Measurements from ENCODE around the gene PCDHA3.
A peak's percentile ranks its signal among the peaks of the same experiment; 100 is the strongest.
"Not testable (repeated sequence)": the region's sequence is repeated elsewhere in the genome, so short reads cannot be mapped to it uniquely, and the experiment has no call there.

Gene PCDHA3

GRCh38 chr5:140791089-140791488, 9.8 kb upstream of the PCDHA3 start:
- TF ChIP-seq, protein P1, sequence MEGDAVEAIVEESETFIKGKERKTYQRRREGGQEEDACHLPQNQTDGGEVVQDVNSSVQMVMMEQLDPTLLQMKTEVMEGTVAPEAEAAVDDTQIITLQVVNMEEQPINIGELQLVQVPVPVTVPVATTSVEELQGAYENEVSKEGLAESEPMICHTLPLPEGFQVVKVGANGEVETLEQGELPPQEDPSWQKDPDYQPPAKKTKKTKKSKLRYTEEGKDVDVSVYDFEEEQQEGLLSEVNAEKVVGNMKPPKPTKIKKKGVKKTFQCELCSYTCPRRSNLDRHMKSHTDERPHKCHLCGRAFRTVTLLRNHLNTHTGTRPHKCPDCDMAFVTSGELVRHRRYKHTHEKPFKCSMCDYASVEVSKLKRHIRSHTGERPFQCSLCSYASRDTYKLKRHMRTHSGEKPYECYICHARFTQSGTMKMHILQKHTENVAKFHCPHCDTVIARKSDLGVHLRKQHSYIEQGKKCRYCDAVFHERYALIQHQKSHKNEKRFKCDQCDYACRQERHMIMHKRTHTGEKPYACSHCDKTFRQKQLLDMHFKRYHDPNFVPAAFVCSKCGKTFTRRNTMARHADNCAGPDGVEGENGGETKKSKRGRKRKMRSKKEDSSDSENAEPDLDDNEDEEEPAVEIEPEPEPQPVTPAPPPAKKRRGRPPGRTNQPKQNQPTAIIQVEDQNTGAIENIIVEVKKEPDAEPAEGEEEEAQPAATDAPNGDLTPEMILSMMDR (IDR thresholded peaks at IDR 0.05; ENCODE audit: low read depth, low read length) = no peak
- no peak overlapping the region for H3K4me3 ChIP-seq (ENCODE audit: low read depth, low read length)

DNA sequence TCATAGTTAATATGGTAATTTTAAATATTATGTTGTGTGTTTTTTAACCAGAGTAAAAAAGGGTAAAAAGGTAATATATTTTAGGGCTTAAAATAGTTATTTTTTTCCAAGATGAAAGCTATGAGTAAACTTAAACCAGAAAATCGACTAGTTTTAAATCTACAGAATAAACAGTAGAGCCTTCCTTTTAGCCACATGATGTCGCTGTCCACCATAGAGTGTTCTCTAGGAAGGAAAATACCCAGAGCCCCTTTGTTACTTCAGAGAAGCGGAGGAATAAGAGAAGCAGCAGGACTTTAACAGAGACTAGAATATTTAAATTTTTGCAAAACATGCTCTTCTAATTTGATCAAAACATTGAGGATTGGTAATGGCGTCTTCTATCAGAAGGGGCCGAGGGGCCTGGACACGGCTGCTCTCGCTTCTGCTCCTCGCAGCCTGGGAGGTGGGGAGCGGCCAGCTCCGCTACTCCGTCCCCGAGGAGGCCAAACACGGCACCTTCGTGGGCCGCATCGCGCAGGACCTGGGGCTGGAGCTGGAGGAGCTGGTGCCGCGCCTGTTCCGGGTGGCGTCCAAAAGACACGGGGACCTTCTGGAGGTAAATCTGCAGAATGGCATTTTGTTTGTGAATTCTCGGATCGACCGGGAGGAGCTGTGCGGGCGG, 6.1 kb upstream of the PCDHA3 start, which contains the start of gene PCDHA2:
PCDHA2 (plus strand) TSS at position 258 of the 664 bp plus-strand sequence.
- TF ChIP-seq, protein P1 (IDR thresholded peaks at IDR 0.05; ENCODE audit: low read depth, low read length) = no peak
- peak within 1 kb of the TSS; percentile 32 for H3K4me3 ChIP-seq (ENCODE audit: low read depth, low read length)

DNA sequence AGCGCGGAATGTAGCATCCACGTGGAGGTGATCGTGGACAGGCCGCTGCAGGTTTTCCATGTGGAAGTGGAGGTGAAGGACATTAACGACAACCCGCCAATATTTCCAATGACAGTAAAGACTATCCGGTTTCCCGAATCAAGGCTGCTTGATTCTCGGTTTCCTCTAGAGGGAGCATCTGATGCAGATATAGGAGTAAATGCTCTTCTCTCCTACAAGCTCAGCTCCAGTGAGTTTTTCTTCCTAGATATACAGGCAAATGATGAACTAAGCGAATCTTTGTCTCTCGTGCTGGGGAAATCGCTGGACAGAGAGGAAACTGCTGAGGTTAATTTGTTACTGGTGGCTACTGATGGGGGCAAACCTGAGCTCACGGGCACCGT, 5.6 kb upstream of the PCDHA3 start:
- H3K4me3 ChIP-seq (ENCODE audit: low read depth, low read length) = peak overlapping the region; percentile 32
- TF ChIP-seq, protein P1 (IDR thresholded peaks at IDR 0.05; ENCODE audit: low read depth, low read length) = no peak

GRCh38 chr5:140796072-140796717, 4.7 kb upstream of the PCDHA3 start:
- H3K4me3 ChIP-seq (ENCODE audit: low read depth, low read length) = not testable (repeated sequence)

- H3K4me3 ChIP-seq (ENCODE audit: low read depth, low read length) = no peak overlapping the region
- TF ChIP-seq, protein P1 (IDR thresholded peaks at IDR 0.05; ENCODE audit: low read depth, low read length) = no peak
Measured at GRCh38 chr5:140796718-140797095, 4.2 kb upstream of the PCDHA3 start.

GRCh38 chr5:140801494-140801841, 611 bp downstream of the PCDHA3 start:
- no peak overlapping the region for H3K4me3 ChIP-seq (ENCODE audit: low read depth, low read length)
- TF ChIP-seq, protein P1 (IDR thresholded peaks at IDR 0.05; ENCODE audit: low read depth, low read length) = no peak

DNA sequence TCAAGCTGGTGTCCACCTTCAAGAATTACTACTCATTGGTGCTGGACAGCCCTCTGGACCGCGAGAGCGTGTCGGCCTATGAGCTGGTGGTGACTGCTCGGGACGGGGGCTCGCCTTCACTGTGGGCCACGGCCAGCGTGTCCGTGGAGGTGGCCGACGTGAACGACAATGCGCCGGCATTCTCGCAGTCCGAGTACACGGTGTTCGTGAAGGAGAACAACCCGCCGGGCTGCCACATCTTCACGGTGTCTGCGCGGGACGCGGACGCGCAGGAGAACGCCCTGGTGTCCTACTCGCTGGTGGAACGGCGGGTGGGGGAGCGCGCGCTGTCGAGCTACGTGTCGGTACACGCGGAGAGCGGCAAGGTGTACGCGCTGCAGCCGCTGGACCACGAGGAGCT, 1.5 kb downstream of the PCDHA3 start:
- not testable (repeated sequence) for H3K4me3 ChIP-seq (ENCODE audit: low read depth, low read length)

GRCh38 chr5:140802781-140803271, 2.0 kb downstream of the PCDHA3 start:
- TF ChIP-seq, protein P1 (IDR thresholded peaks at IDR 0.05; ENCODE audit: low read depth, low read length) = no peak
- no peak overlapping the region for H3K4me3 ChIP-seq (ENCODE audit: low read depth, low read length)
